Suprapubic skin (tissue), 3 donors: ENCODE data around the gene TGM6.

ENCODE experiments used
- POLR2A ChIP-seq, 2 donors: fragments of 450-650 bp; IDR thresholded peaks; one replicate each; pipeline ENCODE4 v1.6.1; 2017; ENCODE audit warnings: antibody characterized with exemption in 2 of 2, mild to moderate bottlenecking in 2 of 2, moderate library complexity in 2 of 2
- TF ChIP-seq, protein P1 (sequence below), 2 donors: fragments of 200-600 bp in 1 of 2; fragments of 450-650 bp in 1 of 2; sonication (generic) in 1 of 2; IDR thresholded peaks; one replicate each; pipeline ENCODE4 v1.5.1; 2016 to 2019; ENCODE audit warnings: antibody characterized with exemption in 2 of 2, mild to moderate bottlenecking in 1 of 2, moderate library complexity in 1 of 2

DNA sequence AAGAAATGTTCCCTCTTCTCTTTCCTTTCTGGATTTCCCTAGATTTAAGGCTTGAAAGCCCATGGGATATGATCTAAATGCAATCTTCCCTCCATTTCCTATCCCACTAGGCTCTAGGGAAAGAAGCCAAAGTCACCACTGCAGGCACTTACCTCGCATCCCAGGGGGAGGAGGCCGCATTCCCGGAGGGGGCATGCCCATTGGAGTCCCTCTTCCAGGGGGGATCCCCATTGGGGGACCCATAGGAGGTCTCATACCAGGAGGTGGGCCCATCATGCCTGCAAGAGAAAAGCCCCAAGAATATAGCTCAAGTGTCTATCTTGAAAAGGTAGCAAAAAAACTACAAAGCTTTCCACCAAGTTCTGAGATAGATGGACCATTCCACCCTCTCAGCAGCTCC lies 81.8 kb downstream of the TGM6 start:
- TF ChIP-seq POLR2A (IDR thresholded peaks at IDR 0.05): no peak
- TF ChIP-seq, protein P1, sequence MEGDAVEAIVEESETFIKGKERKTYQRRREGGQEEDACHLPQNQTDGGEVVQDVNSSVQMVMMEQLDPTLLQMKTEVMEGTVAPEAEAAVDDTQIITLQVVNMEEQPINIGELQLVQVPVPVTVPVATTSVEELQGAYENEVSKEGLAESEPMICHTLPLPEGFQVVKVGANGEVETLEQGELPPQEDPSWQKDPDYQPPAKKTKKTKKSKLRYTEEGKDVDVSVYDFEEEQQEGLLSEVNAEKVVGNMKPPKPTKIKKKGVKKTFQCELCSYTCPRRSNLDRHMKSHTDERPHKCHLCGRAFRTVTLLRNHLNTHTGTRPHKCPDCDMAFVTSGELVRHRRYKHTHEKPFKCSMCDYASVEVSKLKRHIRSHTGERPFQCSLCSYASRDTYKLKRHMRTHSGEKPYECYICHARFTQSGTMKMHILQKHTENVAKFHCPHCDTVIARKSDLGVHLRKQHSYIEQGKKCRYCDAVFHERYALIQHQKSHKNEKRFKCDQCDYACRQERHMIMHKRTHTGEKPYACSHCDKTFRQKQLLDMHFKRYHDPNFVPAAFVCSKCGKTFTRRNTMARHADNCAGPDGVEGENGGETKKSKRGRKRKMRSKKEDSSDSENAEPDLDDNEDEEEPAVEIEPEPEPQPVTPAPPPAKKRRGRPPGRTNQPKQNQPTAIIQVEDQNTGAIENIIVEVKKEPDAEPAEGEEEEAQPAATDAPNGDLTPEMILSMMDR (IDR thresholded peaks at IDR 0.05): no peak
